HepG2 (cell line): ENCODE data around the gene SLC25A33. TPM values are rescaled to one million over a fixed set of nuclear protein-coding genes. Genes with fewer than 3 reads are reported as not detected.
A peak's percentile ranks its signal among the peaks of the same experiment; 100 is the strongest.

Experiments
- AGO1 ChIP-seq: fragments of 200-400 bp; formaldehyde crosslinking; IDR thresholded peaks from 2 replicates; pipeline ENCODE4 v1.6.1; 2017; ENCODE audit warnings: mild to moderate bottlenecking, low read depth, low read length, moderate library complexity; ENCODE audit not compliant: poor library complexity, severe bottlenecking
- ATF3 ChIP-seq: sonication (generic); formaldehyde crosslinking; IDR thresholded peaks from 2 replicates; pipeline ENCODE4 v1.4.0; 2020; ENCODE audit warnings: missing genetic modification reagents
- CCDC6 ChIP-seq: sonication (generic); formaldehyde crosslinking; IDR thresholded peaks from 2 replicates; pipeline ENCODE4 v1.8.1; 2022; ENCODE audit warnings: mild to moderate bottlenecking, missing genetic modification reagents, moderate library complexity
- EEA1 ChIP-seq: sonication (generic); formaldehyde crosslinking; IDR thresholded peaks from 2 replicates; pipeline ENCODE4 v1.5.1; 2020; ENCODE audit warnings: mild to moderate bottlenecking, missing genetic modification reagents, borderline replicate concordance
- IRF9 ChIP-seq: sonication (generic); formaldehyde crosslinking; IDR thresholded peaks from 2 replicates; pipeline ENCODE4 v1.8.0; 2022; ENCODE audit warnings: missing genetic modification reagents, mild to moderate bottlenecking, borderline replicate concordance
- LBX2 ChIP-seq: sonication (generic); formaldehyde crosslinking; IDR thresholded peaks from 2 replicates; pipeline ENCODE4 v1.5.0; 2020; ENCODE audit warnings: missing genetic modification reagents, mild to moderate bottlenecking, borderline replicate concordance
- MYNN ChIP-seq: sonication (generic); formaldehyde crosslinking; IDR thresholded peaks from 2 replicates; pipeline ENCODE4 v1.4.0; 2020; ENCODE audit warnings: mild to moderate bottlenecking, low read depth, missing genetic modification reagents
- RNF219 ChIP-seq: sonication (generic); formaldehyde crosslinking; IDR thresholded peaks from 2 replicates; pipeline ENCODE4 v1.5.0; 2020; ENCODE audit warnings: mild to moderate bottlenecking, missing genetic modification reagents
- ZFP90 ChIP-seq: sonication (generic); formaldehyde crosslinking; IDR thresholded peaks from 2 replicates; pipeline ENCODE4 v1.8.0; 2022; ENCODE audit warnings: missing genetic modification reagents, mild to moderate bottlenecking, inconsistent platforms, borderline replicate concordance
- ZNF121 ChIP-seq: sonication (generic); formaldehyde crosslinking; IDR thresholded peaks from 2 replicates; pipeline ENCODE4 v1.5.0; 2020; ENCODE audit warnings: mild to moderate bottlenecking, missing genetic modification reagents
- ZNF160 ChIP-seq: sonication (generic); formaldehyde crosslinking; IDR thresholded peaks from 2 replicates; pipeline ENCODE4 v1.8.0; 2022; ENCODE audit warnings: mild to moderate bottlenecking, inconsistent platforms, missing genetic modification reagents
- ZNF235 ChIP-seq: sonication (generic); formaldehyde crosslinking; IDR thresholded peaks from 2 replicates; pipeline ENCODE4 v1.8.1; 2023; ENCODE audit warnings: mild to moderate bottlenecking, missing genetic modification reagents, borderline replicate concordance
- ZNF451 ChIP-seq: sonication (generic); formaldehyde crosslinking; IDR thresholded peaks from 2 replicates; pipeline ENCODE4 v1.5.0; 2020; ENCODE audit warnings: mild to moderate bottlenecking, missing genetic modification reagents
- ZNF660 ChIP-seq: sonication (generic); formaldehyde crosslinking; IDR thresholded peaks from 2 replicates; pipeline ENCODE4 v1.5.1; 2020; ENCODE audit warnings: mild to moderate bottlenecking, low read depth, missing genetic modification reagents, borderline replicate concordance
- ZNF788 ChIP-seq: sonication (generic); formaldehyde crosslinking; IDR thresholded peaks from 2 replicates; pipeline ENCODE4 v1.5.0; 2020; ENCODE audit warnings: mild to moderate bottlenecking, missing genetic modification reagents, borderline replicate concordance
- ZNF879 ChIP-seq: sonication (generic); formaldehyde crosslinking; IDR thresholded peaks from 2 replicates; pipeline ENCODE4 v1.8.1; 2023; ENCODE audit warnings: missing genetic modification reagents
- polyA plus RNA-seq, 8 experiments: library from polyadenylated mRNA; depleted of rRNA in 3 of 8; stranded (reverse) in 7 of 8; unstranded in 1 of 8; fragments of >200 nt; fragmentation: Illumina TruSeq in 4 of 8; extraction: Trizol in 4 of 8; gene quantifications; 2 replicates each; pipeline versions ENCODE4 v1.2.1 to v1.2.3, GENCODE V29; 2011 to 2016; ENCODE audit warnings: low read depth in 4 of 8, missing spikeins in 1 of 8, mixed read lengths in 1 of 8; ENCODE audit not compliant: insufficient read depth in 1 of 8
- total RNA-seq, 5 experiments: library from RNA; depleted of rRNA; stranded (reverse); fragments of >200 nt; fragmentation: Illumina TruSeq; extraction: Trizol; gene quantifications; 2 replicates each; pipeline ENCODE4 v1.2.3, GENCODE V29; 2016; ENCODE audit warnings: low read depth in 1 of 5
- TF ChIP-seq, protein P1 (sequence below), 2 experiments: sonication (generic) in 1 of 2; formaldehyde crosslinking in 1 of 2; IDR thresholded peaks; 2 replicates each; pipeline versions ENCODE4 v1.6.1 to v1.9.0; 2014 to 2022; ENCODE audit warnings: antibody characterized with exemption in 1 of 2, borderline replicate concordance in 1 of 2, inconsistent platforms in 1 of 2, low read depth in 1 of 2, missing genetic modification reagents in 1 of 2

Gene SLC25A33
- total and polyA plus RNA-seq, 2 of the 13 experiments (the other 11 are each of a cell fraction or from before 2014, with no cell fraction given): 15.4 to 50.3 TPM

- no peak for TF ChIP-seq RNF219 (CRISPR knock-in tag)
- TF ChIP-seq AGO1: no peak
- TF ChIP-seq IRF9 (CRISPR knock-in tag): peak; percentile 44; the same call in 1 of the 2 replicates
- 0 out of 2 replicates have a peak, but pooled peaks have one; percentile 46 for TF ChIP-seq ZNF451 (CRISPR knock-in tag)
- TF ChIP-seq EEA1 (CRISPR knock-in tag): no peak
- peak; percentile 37; the same call in 1 of the 2 replicates for TF ChIP-seq ATF3 (CRISPR knock-in tag)
- 0 out of 2 replicates have a peak, but pooled peaks have one; percentile 46 for TF ChIP-seq ZNF235 (CRISPR knock-in tag)
- TF ChIP-seq ZNF160: no peak
- no peak for TF ChIP-seq MYNN (CRISPR knock-in tag)
- TF ChIP-seq LBX2 (CRISPR knock-in tag): 0 out of 2 replicates have a peak, but pooled peaks have one; percentile 20
- no peak for TF ChIP-seq ZNF660 (CRISPR knock-in tag)
- no peak for TF ChIP-seq ZNF879 (CRISPR knock-in tag)
- TF ChIP-seq ZFP90: no peak
- TF ChIP-seq ZNF788 (CRISPR knock-in tag): no peak; the same call in 1 of the 2 replicates
- TF ChIP-seq, protein P1, sequence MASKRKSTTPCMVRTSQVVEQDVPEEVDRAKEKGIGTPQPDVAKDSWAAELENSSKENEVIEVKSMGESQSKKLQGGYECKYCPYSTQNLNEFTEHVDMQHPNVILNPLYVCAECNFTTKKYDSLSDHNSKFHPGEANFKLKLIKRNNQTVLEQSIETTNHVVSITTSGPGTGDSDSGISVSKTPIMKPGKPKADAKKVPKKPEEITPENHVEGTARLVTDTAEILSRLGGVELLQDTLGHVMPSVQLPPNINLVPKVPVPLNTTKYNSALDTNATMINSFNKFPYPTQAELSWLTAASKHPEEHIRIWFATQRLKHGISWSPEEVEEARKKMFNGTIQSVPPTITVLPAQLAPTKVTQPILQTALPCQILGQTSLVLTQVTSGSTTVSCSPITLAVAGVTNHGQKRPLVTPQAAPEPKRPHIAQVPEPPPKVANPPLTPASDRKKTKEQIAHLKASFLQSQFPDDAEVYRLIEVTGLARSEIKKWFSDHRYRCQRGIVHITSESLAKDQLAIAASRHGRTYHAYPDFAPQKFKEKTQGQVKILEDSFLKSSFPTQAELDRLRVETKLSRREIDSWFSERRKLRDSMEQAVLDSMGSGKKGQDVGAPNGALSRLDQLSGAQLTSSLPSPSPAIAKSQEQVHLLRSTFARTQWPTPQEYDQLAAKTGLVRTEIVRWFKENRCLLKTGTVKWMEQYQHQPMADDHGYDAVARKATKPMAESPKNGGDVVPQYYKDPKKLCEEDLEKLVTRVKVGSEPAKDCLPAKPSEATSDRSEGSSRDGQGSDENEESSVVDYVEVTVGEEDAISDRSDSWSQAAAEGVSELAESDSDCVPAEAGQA (IDR thresholded peaks at IDR 0.05; ENCODE audit: low read depth): 0 out of 2 replicates have a peak, but pooled peaks have one; percentile 43
- TF ChIP-seq, protein P1 (CRISPR knock-in tag; IDR thresholded peaks at IDR 0.05; ENCODE audit: borderline replicate concordance): no peak
- no peak for TF ChIP-seq CCDC6 (CRISPR knock-in tag)
- TF ChIP-seq ZNF121: peak; percentile 29; the same call in 1 of the 2 replicates
Observed at GRCh38 chr1:9494936-9495758, 44.1 kb upstream of the SLC25A33 start (continued).
